Measurements from ENCODE around the gene STXBP5.

STXBP5 gene

DNA sequence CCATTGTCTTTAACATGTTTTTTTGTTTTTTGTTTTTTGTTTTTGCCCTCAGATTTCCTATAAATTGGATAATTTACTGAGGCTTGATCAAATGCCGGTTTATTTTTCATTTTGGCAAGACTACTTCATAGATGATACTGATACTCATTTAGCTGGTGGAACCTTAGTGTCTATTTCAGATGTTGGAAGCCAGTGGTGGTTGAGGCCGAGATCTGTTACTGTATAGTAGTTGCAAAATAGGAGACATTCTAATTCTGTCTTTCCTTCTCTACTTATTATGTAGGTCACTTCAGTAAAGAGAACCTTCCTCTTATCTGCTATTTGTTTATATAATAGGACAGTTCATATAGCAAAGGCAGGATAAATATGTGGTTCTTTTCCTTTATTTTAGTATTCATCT lies 63.4 kb downstream of the STXBP5 start:
- H3K4me3 ChIP-seq (ENCODE audit: low read length): no peak overlapping the region
- WGBS (ENCODE audit: insufficient coverage, insufficient read length): no CpG with 5 or more reads among the region's 2 CpGs
- H3K9me3 ChIP-seq (ENCODE audit: control insufficient read depth, insufficient read depth, low read length): no peaks in the 10 kb centered on the region
- H3K36me3 ChIP-seq (ENCODE audit: control insufficient read depth, insufficient read depth, low read length): no peaks in the 10 kb centered on the region
- DNase-seq (ENCODE audit: low read depth, low spot score): no peak
- no peak overlapping the region for H3K27ac ChIP-seq (ENCODE audit: low read length)
- H3K27me3 ChIP-seq (ENCODE audit: control insufficient read depth, insufficient read depth, low read length): no peaks in the 10 kb centered on the region
- no peaks in the 10 kb centered on the region for H3K4me1 ChIP-seq (ENCODE audit: control insufficient read depth, insufficient read depth, low read length)

DNA sequence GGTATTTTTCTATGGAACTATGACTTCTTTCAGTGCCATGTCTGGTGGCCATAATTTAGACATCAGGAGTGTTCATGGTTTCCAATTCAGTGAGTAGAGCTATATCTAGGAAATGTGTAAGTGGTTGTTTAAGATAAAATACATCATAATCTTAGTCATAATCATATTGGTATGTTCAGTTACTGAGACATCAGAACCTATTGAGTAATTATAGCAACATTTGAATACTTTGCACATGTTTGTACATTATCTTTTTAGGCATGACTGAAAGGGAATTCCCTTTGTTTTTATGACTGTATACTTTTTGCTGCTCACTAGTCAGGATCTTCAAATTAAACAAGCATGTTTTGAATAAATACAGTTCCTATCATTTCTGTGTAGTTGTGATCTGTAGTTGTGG lies 64.0 kb downstream of the STXBP5 start:
- DNase-seq (ENCODE audit: low read depth, low spot score): no peak

DNA sequence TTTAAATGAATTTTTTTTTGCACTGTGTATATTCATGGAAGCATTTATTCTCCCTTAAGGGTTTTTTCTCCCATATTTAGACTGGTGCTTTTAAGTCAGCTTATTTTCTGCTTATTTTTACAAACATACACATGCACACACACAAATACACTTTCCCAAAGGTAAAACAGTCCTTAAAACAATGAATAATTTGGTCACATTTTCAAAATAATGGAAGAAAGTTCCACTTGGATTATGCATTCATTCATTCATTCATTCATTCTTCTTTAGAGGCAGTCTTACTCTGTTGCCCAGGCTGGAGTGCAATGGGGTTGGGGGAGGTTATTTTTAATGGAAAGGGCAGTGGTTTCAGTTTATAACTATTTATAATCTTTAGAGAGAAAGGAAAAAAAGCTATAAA lies 69.8 kb downstream of the STXBP5 start:
- no peaks in the 10 kb centered on the region; the same call in 1 of the 2 replicates for H3K36me3 ChIP-seq (ENCODE audit: control insufficient read depth, insufficient read depth, low read length)
- no peak overlapping the region for H3K4me3 ChIP-seq (ENCODE audit: low read length)
- H3K27ac ChIP-seq (ENCODE audit: low read length): no peak overlapping the region
- H3K27me3 ChIP-seq (ENCODE audit: control insufficient read depth, insufficient read depth, low read length): no peaks in the 10 kb centered on the region
- no peaks in the 10 kb centered on the region for H3K9me3 ChIP-seq (ENCODE audit: control insufficient read depth, insufficient read depth, low read length)
- DNase-seq (ENCODE audit: low read depth, low spot score): no peak
- no peaks in the 10 kb centered on the region for H3K4me1 ChIP-seq (ENCODE audit: control insufficient read depth, insufficient read depth, low read length)

More for the DNA sequence above, 64.0 kb downstream of the STXBP5 start:
- H3K4me3 ChIP-seq (ENCODE audit: low read length): no peak overlapping the region
- H3K4me1 ChIP-seq (ENCODE audit: control insufficient read depth, insufficient read depth, low read length): no peaks in the 10 kb centered on the region
- H3K27me3 ChIP-seq (ENCODE audit: control insufficient read depth, insufficient read depth, low read length): no peaks in the 10 kb centered on the region
- H3K27ac ChIP-seq (ENCODE audit: low read length): no peak overlapping the region
- no peaks in the 10 kb centered on the region for H3K36me3 ChIP-seq (ENCODE audit: control insufficient read depth, insufficient read depth, low read length)
- no peaks in the 10 kb centered on the region for H3K9me3 ChIP-seq (ENCODE audit: control insufficient read depth, insufficient read depth, low read length)

DNA sequence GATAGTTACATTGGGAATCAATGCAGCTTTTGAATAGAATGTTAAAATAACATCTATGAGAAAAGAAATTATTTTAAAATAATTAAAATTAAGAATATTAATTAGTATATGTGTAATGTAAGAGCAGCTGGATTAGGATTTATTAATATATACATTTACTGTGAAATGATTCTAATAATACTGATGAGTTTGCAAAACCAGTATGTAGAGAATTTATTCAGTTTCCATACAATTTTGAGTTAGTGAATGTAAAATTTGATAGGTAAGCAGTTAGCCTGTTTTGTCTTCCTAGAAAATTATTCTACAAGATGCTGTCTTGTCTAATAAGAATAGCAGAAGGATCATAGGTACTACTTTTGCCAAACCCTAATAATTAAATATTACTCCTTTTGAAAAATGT lies 70.6 kb downstream of the STXBP5 start:
- no peaks in the 10 kb centered on the region; the same call in 1 of the 2 replicates for H3K36me3 ChIP-seq (ENCODE audit: control insufficient read depth, insufficient read depth, low read length)
- no peak overlapping the region for H3K4me3 ChIP-seq (ENCODE audit: low read length)
- H3K27me3 ChIP-seq (ENCODE audit: control insufficient read depth, insufficient read depth, low read length): no peaks in the 10 kb centered on the region
- no peak for DNase-seq (ENCODE audit: low read depth, low spot score)
- no peaks in the 10 kb centered on the region for H3K4me1 ChIP-seq (ENCODE audit: control insufficient read depth, insufficient read depth, low read length)
- H3K27ac ChIP-seq (ENCODE audit: low read length): no peak overlapping the region
- no peaks in the 10 kb centered on the region for H3K9me3 ChIP-seq (ENCODE audit: control insufficient read depth, insufficient read depth, low read length)

DNA sequence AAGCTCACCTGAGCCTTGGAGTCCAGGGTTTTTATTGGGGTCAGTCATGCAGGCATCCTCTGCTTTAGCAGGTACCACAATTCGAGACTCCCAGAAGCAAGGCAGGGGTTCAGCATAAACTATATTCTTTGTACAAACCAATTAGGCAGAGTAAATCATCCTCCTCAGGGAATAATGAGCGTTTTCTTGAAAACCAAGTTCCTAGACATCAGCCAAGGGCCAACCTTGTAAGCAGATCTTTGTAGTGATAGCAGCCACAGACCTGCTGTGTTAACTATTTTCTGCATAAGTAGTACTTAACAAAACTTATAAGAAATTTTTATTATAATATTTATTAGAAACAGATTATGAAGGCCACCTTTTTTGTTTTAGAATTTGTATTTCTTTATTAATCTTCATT lies 74.7 kb downstream of the STXBP5 start:
- Histone ChIP-seq H3K4me1 (ENCODE audit: control insufficient read depth, insufficient read depth, low read length) (no peaks in the 10 kb centered on the region), H3K36me3 (ENCODE audit: control insufficient read depth, insufficient read depth, low read length) (no peaks in the 10 kb centered on the region; the same call in 1 of the 2 replicates), H3K9me3 (ENCODE audit: control insufficient read depth, insufficient read depth, low read length) (no peaks in the 10 kb centered on the region; the same call in 1 of the 2 replicates), H3K27me3 (ENCODE audit: control insufficient read depth, insufficient read depth, low read length) (no peaks in the 10 kb centered on the region), H3K27ac (ENCODE audit: low read length) (no peak overlapping the region), H3K4me3 (ENCODE audit: low read length) (no peak overlapping the region)
- WGBS (ENCODE audit: insufficient coverage, insufficient read length): no CpG with 5 or more reads among the region's 2 CpGs
- DNase-seq (ENCODE audit: low read depth, low spot score): no peak

DNA sequence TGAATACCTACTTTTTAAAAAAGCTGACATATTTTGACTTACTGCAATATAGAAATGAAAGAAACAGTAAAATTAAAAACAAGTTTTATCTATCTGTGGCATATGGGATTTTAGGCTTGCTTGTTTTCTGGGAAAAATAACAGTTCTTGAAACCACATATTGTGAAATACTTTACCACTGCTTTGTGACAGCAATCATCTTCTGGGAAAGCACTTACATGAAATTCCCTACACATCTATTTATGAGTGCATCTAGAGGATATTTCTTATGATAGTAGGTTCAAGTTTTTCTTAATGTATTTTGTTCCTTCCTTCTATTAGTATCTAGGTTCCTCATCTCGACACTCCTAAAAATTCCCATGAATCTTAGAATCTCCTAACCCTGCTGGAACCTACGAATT lies 75.2 kb downstream of the STXBP5 start:
- no CpG with 5 or more reads among the region's 2 CpGs for WGBS (ENCODE audit: insufficient coverage, insufficient read length)
- Histone ChIP-seq H3K9me3 (ENCODE audit: control insufficient read depth, insufficient read depth, low read length) (no peaks in the 10 kb centered on the region; the same call in 1 of the 2 replicates), H3K27ac (ENCODE audit: low read length) (no peak overlapping the region), H3K36me3 (ENCODE audit: control insufficient read depth, insufficient read depth, low read length) (no peaks in the 10 kb centered on the region; the same call in 1 of the 2 replicates), H3K4me1 (ENCODE audit: control insufficient read depth, insufficient read depth, low read length) (no peaks in the 10 kb centered on the region), H3K4me3 (ENCODE audit: low read length) (no peak overlapping the region), H3K27me3 (ENCODE audit: control insufficient read depth, insufficient read depth, low read length) (no peaks in the 10 kb centered on the region)
- DNase-seq (ENCODE audit: low read depth, low spot score): no peak

DNA sequence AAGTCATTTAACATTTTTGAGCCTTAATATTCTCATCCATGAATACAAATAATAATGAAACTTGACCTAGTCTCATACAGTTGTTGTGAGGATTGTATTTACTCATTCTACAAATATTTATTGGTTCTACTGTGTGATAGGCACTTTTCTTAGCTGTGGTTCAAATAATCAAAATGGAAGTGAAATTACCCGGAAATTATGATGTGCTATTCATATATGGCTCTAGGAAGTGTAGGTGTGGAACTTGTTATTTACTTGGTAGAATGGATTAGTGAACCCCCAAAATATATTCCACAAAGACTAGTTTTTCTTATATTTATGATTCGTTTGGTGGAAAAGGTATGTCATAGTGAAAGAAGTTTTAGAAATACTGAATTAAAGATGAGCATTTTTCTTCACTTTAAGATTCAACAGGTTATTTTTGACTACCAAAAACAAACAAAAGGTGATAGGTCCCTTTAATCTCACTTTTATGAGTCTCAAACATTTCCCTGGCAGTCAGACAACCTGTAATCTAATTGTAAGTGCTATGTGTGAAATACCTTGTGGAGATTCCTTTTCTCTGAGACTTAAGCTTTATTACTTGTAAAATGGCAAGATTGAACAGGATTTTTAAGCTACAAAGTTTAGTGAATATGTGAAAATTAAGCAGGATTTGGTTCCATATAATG lies 77.8 kb downstream of the STXBP5 start:
- 100% methylated on average over 1 of the region's 2 CpGs for WGBS (ENCODE audit: insufficient coverage, insufficient read length)
- no peak overlapping the region for H3K4me3 ChIP-seq (ENCODE audit: low read length)
- H3K27ac ChIP-seq (ENCODE audit: low read length): no peak overlapping the region
- DNase-seq (ENCODE audit: low read depth, low spot score): no peak
- no peaks in the 10 kb centered on the region for H3K4me1 ChIP-seq (ENCODE audit: control insufficient read depth, insufficient read depth, low read length)
- no peaks in the 10 kb centered on the region; the same call in 1 of the 2 replicates for H3K36me3 ChIP-seq (ENCODE audit: control insufficient read depth, insufficient read depth, low read length)
- no peaks in the 10 kb centered on the region for H3K27me3 ChIP-seq (ENCODE audit: control insufficient read depth, insufficient read depth, low read length)
- H3K9me3 ChIP-seq (ENCODE audit: control insufficient read depth, insufficient read depth, low read length): no peaks in the 10 kb centered on the region; the same call in 1 of the 2 replicates

DNA sequence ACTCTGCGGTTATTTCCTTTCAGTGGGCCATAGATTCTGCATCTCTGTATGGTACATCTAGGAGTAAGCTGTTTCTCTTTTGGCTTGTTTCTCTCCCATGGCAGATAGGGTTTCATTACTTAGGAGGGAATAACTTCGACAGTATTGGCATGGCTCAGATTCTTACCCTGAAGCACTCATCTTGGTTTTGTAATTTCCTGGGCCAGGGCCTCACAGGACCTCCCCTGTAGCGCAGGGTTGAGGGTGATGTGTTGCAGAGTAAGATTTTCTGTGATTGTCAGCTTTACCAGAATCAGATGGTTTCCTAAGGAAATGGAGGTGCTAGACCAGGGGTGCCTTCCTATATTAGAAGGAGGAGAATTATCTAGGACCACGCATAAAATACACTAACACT lies 78.3 kb downstream of the STXBP5 start:
- no peak overlapping the region for H3K27ac ChIP-seq (ENCODE audit: low read length)
- H3K36me3 ChIP-seq (ENCODE audit: control insufficient read depth, insufficient read depth, low read length): no peaks in the 10 kb centered on the region; the same call in 1 of the 2 replicates
- no CpG with 5 or more reads among the region's 4 CpGs for WGBS (ENCODE audit: insufficient coverage, insufficient read length)
- H3K27me3 ChIP-seq (ENCODE audit: control insufficient read depth, insufficient read depth, low read length): no peaks in the 10 kb centered on the region
- DNase-seq (ENCODE audit: low read depth, low spot score): no peak
- no peak overlapping the region for H3K4me3 ChIP-seq (ENCODE audit: low read length)
- H3K4me1 ChIP-seq (ENCODE audit: control insufficient read depth, insufficient read depth, low read length): no peaks in the 10 kb centered on the region
- H3K9me3 ChIP-seq (ENCODE audit: control insufficient read depth, insufficient read depth, low read length): no peaks in the 10 kb centered on the region; the same call in 1 of the 2 replicates

DNA sequence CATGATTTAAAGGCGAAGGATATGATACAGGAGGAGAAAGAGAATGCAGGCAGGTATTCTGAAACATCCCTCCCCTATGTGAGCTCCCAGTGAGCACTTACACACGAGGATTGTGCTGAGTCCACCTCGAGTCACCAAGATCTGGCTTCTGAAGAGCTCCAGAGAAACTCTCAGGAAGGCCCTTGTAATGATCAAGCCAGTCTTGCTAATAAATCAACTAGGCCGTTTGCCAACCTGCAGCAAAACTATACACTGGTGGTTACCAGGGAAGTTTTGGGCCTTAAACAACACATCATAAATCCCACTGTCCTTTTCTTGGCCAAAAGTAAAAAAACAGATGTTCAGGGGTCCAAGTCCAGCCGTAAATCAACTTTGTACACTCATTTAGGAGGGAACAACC lies 79.2 kb downstream of the STXBP5 start:
- DNase-seq (ENCODE audit: low read depth, low spot score): no peak
- H3K4me1 ChIP-seq (ENCODE audit: control insufficient read depth, insufficient read depth, low read length): no peaks in the 10 kb centered on the region
- no peaks in the 10 kb centered on the region for H3K27me3 ChIP-seq (ENCODE audit: control insufficient read depth, insufficient read depth, low read length)
- H3K27ac ChIP-seq (ENCODE audit: low read length): no peak overlapping the region
- no peak overlapping the region for H3K4me3 ChIP-seq (ENCODE audit: low read length)
- H3K36me3 ChIP-seq (ENCODE audit: control insufficient read depth, insufficient read depth, low read length): no peaks in the 10 kb centered on the region; the same call in 1 of the 2 replicates
- no CpG with 5 or more reads among the region's 5 CpGs for WGBS (ENCODE audit: insufficient coverage, insufficient read length)
- no peaks in the 10 kb centered on the region; the same call in 1 of the 2 replicates for H3K9me3 ChIP-seq (ENCODE audit: control insufficient read depth, insufficient read depth, low read length)

DNA sequence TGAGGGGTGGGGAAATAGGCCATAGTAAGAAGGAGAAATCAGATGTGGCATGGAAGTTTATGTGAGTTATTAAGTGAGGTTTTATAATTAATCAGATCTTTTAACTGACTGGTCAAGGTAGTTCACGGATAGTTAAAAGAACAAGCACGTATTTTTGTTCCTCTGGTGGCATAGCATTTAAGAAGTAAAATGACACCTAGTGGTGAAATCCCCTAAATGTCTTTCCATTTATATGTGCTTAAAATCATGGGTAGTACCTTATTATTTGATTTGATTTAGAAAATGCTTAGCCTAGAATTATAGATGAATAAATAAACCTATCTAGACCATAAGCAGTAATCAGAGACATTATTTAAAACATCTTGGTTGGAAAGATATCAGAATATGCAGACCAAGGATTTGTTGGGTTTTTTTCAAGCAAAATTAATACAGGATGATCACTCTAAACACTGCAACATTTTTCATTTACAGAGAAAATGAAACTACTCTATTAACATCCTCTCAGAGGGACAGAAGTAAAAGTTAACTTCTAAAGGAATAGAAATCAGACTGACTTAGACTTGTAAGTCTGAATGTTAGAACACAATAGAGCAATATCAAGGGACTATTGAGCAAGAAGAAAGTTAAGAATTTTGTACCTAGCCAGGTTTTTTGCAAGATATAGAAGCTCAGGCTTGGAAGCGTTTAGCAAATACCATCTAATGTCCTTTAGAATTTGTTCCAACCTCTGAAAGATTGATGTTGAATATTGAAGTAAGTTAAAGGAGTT lies 81.1 kb downstream of the STXBP5 start:
- DNase-seq (ENCODE audit: low read depth, low spot score): no peak
- no CpG with 5 or more reads among the region's 3 CpGs for WGBS (ENCODE audit: insufficient coverage, insufficient read length)
- H3K4me1 ChIP-seq (ENCODE audit: control insufficient read depth, insufficient read depth, low read length): no peaks in the 10 kb centered on the region
- no peaks in the 10 kb centered on the region for H3K9me3 ChIP-seq (ENCODE audit: control insufficient read depth, insufficient read depth, low read length)
- H3K27me3 ChIP-seq (ENCODE audit: control insufficient read depth, insufficient read depth, low read length): no peaks in the 10 kb centered on the region
- H3K4me3 ChIP-seq (ENCODE audit: low read length): no peak overlapping the region
- no peak overlapping the region for H3K27ac ChIP-seq (ENCODE audit: low read length)
- no peaks in the 10 kb centered on the region for H3K36me3 ChIP-seq (ENCODE audit: control insufficient read depth, insufficient read depth, low read length)

DNA sequence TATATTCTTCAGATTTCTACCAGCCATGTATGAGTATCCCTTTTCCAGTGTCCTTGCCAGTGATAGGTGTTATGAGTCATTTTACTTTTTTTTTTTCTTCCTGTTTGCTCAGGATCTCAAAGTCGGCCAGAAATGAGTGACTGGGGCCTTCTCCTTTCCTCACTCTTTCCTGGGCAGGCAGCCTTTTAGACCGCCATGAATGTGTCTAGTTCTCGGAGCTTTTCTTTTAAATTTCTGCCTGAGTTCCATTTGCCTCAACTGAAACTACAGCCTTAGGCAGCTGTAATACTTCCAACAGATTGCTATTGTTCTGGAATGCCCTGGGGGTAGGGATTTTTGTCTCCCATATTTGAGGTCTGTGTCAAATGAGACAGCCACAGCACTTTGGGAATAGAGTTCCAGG lies 83.7 kb downstream of the STXBP5 start:
- H3K27me3 ChIP-seq (ENCODE audit: control insufficient read depth, insufficient read depth, low read length): no peaks in the 10 kb centered on the region
- H3K36me3 ChIP-seq (ENCODE audit: control insufficient read depth, insufficient read depth, low read length): no peaks in the 10 kb centered on the region
- H3K9me3 ChIP-seq (ENCODE audit: control insufficient read depth, insufficient read depth, low read length): no peaks in the 10 kb centered on the region
- no peaks in the 10 kb centered on the region for H3K4me1 ChIP-seq (ENCODE audit: control insufficient read depth, insufficient read depth, low read length)
- WGBS (ENCODE audit: insufficient coverage, insufficient read length): no CpG with 5 or more reads among the region's 3 CpGs
- no peak for DNase-seq (ENCODE audit: low read depth, low spot score)
- no peak overlapping the region for H3K27ac ChIP-seq (ENCODE audit: low read length)
- H3K4me3 ChIP-seq (ENCODE audit: low read length): no peak overlapping the region
